B cell (primary cell): Measurements from ENCODE around the gene STK35. TPM values are rescaled to one million over a fixed set of nuclear protein-coding genes. Genes with fewer than 3 reads are reported as not detected.

Source experiments
- ATAC-seq: fragments of 200-7000 bp; cut with Tn5 transposase; one replicate; pipeline ENCODE4 v1.10.0; 2021; ENCODE audit warnings: low read depth, mild to moderate bottlenecking, moderate number of reproducible peaks, moderate library complexity
- CTCF ChIA-PET: fragments of 350-600 bp; sonication (Branson Sonifier 250); formaldehyde crosslinking; loops from one replicate; lab custom pipeline; 2021; ENCODE audit warnings: antibody characterized with exemption, inconsistent platforms; lab: Charles Lee
- POLR2A ChIA-PET: fragments of 350-600 bp; sonication (Branson Sonifier 250); formaldehyde crosslinking; loops from one replicate; lab custom pipeline; 2021; ENCODE audit warnings: antibody characterized with exemption; lab: Charles Lee
- DNase-seq: peaks from one replicate; pipeline ENCODE4 v3.0.0; 2013
- H2AFZ ChIP-seq: 2 replicates; pipeline ENCODE4 v1.6.1; 2012; ENCODE audit warnings: mild to moderate bottlenecking, low read depth, low read length; ENCODE audit not compliant: insufficient read depth, poor library complexity, severe bottlenecking
- H3K27ac ChIP-seq, 2 donors: 1 replicate in 1 of 2; 2 replicates in 1 of 2; pipeline ENCODE4 v1.5.1; 2012 to 2013; ENCODE audit warnings: low read length in 2 of 2, mild to moderate bottlenecking in 2 of 2, moderate library complexity in 1 of 2
- H3K27me3 ChIP-seq, 4 experiments: fragments of 200-600 bp in 1 of 4; sonication (generic) in 1 of 4; replicated peaks in 1 of 4; 1 replicate in 2 of 4; 2 replicates in 2 of 4; pipeline versions ENCODE4 v1.6.1 to v1.7.0; 2013 to 2016; ENCODE audit warnings: low read length in 3 of 4, mild to moderate bottlenecking in 2 of 4, mixed read lengths in 1 of 4, moderate library complexity in 1 of 4; ENCODE audit not compliant: insufficient read depth in 4 of 4, control insufficient read depth in 3 of 4; ENCODE audit errors: control extremely low read depth in 1 of 4
- H3K36me3 ChIP-seq, 2 experiments: replicated peaks in 1 of 2; 1 replicate in 1 of 2; 2 replicates in 1 of 2; pipeline versions ENCODE4 v1.6.1 to v1.7.1; 2013; ENCODE audit warnings: low read length in 1 of 2; ENCODE audit not compliant: insufficient read depth in 2 of 2, control insufficient read depth in 1 of 2; ENCODE audit errors: control extremely low read depth in 1 of 2, extremely low read depth in 1 of 2
- H3K4me1 ChIP-seq, 2 donors: fragments of 200-600 bp in 1 of 2; sonication (generic) in 1 of 2; 1 replicate in 1 of 2; 2 replicates in 1 of 2; pipeline versions ENCODE4 v1.5.1 to v1.6.1; 2013 to 2017; ENCODE audit warnings: low read length in 2 of 2; ENCODE audit not compliant: control insufficient read depth in 2 of 2, insufficient read depth in 2 of 2
- H3K4me2 ChIP-seq: replicated peaks from 2 replicates; pipeline ENCODE3; 2012; ENCODE audit warnings: mild to moderate bottlenecking, low read depth, low read length; ENCODE audit not compliant: poor library complexity, severe bottlenecking
- H3K4me3 ChIP-seq, 5 experiments: fragments of 200-600 bp in 1 of 5; sonication (generic) in 1 of 5; 1 replicate in 3 of 5; 2 replicates in 2 of 5; pipeline versions ENCODE4 v1.5.1 to v1.7.0; 2011 to 2016; ENCODE audit warnings: low read length in 4 of 5, mild to moderate bottlenecking in 4 of 5, low read depth in 2 of 5, control low read depth in 1 of 5, moderate library complexity in 1 of 5; ENCODE audit not compliant: insufficient read depth in 1 of 5; ENCODE audit errors: control extremely low read depth in 1 of 5, extremely low read depth in 1 of 5
- H3K79me2 ChIP-seq: fragments of 200-600 bp; sonication (generic); one replicate; pipeline ENCODE4 v1.6.0; 2016; ENCODE audit warnings: low read length; ENCODE audit not compliant: control insufficient read depth, insufficient read depth
- H3K9ac ChIP-seq: fragments of 200-600 bp; sonication (generic); 2 replicates; pipeline ENCODE4 v1.6.1; 2017; ENCODE audit warnings: mild to moderate bottlenecking, low read length, moderate library complexity
- H3K9me3 ChIP-seq, 3 donors: one replicate each; pipeline versions ENCODE4 v1.6.1 to v1.7.1; 2013; ENCODE audit warnings: low read length in 2 of 3; ENCODE audit not compliant: control insufficient read depth in 2 of 3, insufficient read depth in 1 of 3; ENCODE audit errors: control extremely low read depth in 1 of 3
- H4K20me1 ChIP-seq: 2 replicates; pipeline ENCODE4 v1.6.0; 2012; ENCODE audit warnings: mild to moderate bottlenecking, low read length; ENCODE audit not compliant: insufficient read depth, control insufficient read depth, poor library complexity, severe bottlenecking
- H3K27ac Mint-ChIP-seq: one replicate; pipeline ENCODE4 v1.8.0; 2021; ENCODE audit warnings: mixed read lengths
- H3K27me3 Mint-ChIP-seq: one replicate; pipeline ENCODE4 v1.8.0; 2021; ENCODE audit warnings: mixed read lengths
- H3K4me1 Mint-ChIP-seq: one replicate; pipeline ENCODE4 v1.8.0; 2021; ENCODE audit warnings: mixed read lengths
- H3K4me3 Mint-ChIP-seq: one replicate; pipeline ENCODE4 v1.8.0; 2021; ENCODE audit warnings: mixed read lengths
- H3K9me3 Mint-ChIP-seq: one replicate; pipeline ENCODE4 v1.8.0; 2022; ENCODE audit warnings: mixed read lengths; ENCODE audit not compliant: insufficient read depth
- EZH2 ChIP-seq: IDR thresholded peaks from 2 replicates; pipeline ENCODE4 v1.6.1; 2012; ENCODE audit warnings: borderline replicate concordance, low read depth, mild to moderate bottlenecking, moderate library complexity, low read length; ENCODE audit not compliant: insufficient read depth, poor library complexity, severe bottlenecking
- WGBS: methylation state at CpG from one replicate; pipeline ENCODE4 v1.1.5; 2013; ENCODE audit warnings: missing lambda C conversion rate; ENCODE audit not compliant: insufficient coverage; 5-methylcytosine and 5-hydroxymethylcytosine counted together
- intact Hi-C: fragments of 100-400 bp; cut with micrococcal nuclease; formaldehyde crosslinking; loops from one replicate; pipeline ENCODE4 v1.10.0; 2022
- polyA plus RNA-seq: library from polyadenylated mRNA; depleted of rRNA; stranded (reverse); fragments of >200 nt; gene quantifications from 2 replicates; pipeline ENCODE4 v1.2.3, GENCODE V29; 2012
- total RNA-seq, 2 donors: library from RNA; stranded (reverse); fragments of 120-200 nt in 1 of 2; gene quantifications; 1 replicate in 1 of 2; 2 replicates in 1 of 2; pipeline versions ENCODE4 v1.2.3 to v1.2.4, GENCODE V29; 2013 to 2022
- TF ChIP-seq, protein P1 (sequence below): fragments of 200-600 bp; IDR thresholded peaks from one replicate; pipeline ENCODE4 v1.8.0; 2022; ENCODE audit warnings: antibody characterized with exemption, mild to moderate bottlenecking

The STK35 gene
- total and polyA plus RNA-seq, 2 donors (not counting 1 experiment from before 2014, with no cell fraction given) = 12.8 to 23.9 TPM

DNA sequence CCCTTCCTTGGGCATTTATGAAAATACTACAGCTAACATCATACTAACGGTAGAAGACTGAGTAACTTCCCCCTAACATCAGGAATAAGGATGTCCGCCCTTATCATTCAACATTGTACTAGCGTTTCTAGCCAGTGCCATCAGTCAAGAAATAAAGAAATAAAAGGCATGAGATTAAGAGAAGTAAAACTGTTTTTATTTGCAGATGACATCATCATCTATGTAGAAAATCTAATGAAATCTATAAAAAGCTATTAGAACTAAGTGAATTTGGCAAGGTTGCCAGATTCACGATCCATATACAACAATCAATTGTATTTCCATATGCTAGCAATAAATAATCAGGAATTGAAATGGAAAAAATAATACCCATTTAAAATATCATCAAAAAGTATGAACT is 54.6 kb downstream of the STK35 start:
- no peak overlapping the region for H3K27ac Mint-ChIP-seq
- no peak for ATAC-seq
- no peaks in the 10 kb centered on the region for H3K27me3 Mint-ChIP-seq

More for the DNA sequence above, 54.6 kb downstream of the STK35 start:
- no peak overlapping the region for H3K27ac ChIP-seq
- ChIA-PET CTCF (interaction anchor here (2.6 kb wide), 1 partner anchor 16 kb away, joined by 7 read pairs; no protein-coding TSS in a partner anchor), POLR2A (no interaction called here)
- H3K4me1 ChIP-seq = no peaks in the 10 kb centered on the region
- Mint-ChIP-seq H3K4me3 (no peak overlapping the region), H3K4me1 (no peaks in the 10 kb centered on the region), H3K9me3 (no peaks in the 10 kb centered on the region)
- no peak for DNase-seq
- no peak overlapping the region for H3K4me2 ChIP-seq
- H4K20me1 ChIP-seq = no peaks in the 10 kb centered on the region
- no peak overlapping the region for H3K4me3 ChIP-seq
- WGBS = no CpG with 5 or more reads among the region's 4 CpGs
- intact Hi-C loops = no loop called here
- no peaks in the 10 kb centered on the region for H3K79me2 ChIP-seq
- H3K9me3 ChIP-seq = no peaks in the 10 kb centered on the region
- no peaks in the 10 kb centered on the region for H3K27me3 ChIP-seq
- no peak overlapping the region for H2AFZ ChIP-seq
- H3K9ac ChIP-seq = no peak overlapping the region
- TF ChIP-seq, protein P1, sequence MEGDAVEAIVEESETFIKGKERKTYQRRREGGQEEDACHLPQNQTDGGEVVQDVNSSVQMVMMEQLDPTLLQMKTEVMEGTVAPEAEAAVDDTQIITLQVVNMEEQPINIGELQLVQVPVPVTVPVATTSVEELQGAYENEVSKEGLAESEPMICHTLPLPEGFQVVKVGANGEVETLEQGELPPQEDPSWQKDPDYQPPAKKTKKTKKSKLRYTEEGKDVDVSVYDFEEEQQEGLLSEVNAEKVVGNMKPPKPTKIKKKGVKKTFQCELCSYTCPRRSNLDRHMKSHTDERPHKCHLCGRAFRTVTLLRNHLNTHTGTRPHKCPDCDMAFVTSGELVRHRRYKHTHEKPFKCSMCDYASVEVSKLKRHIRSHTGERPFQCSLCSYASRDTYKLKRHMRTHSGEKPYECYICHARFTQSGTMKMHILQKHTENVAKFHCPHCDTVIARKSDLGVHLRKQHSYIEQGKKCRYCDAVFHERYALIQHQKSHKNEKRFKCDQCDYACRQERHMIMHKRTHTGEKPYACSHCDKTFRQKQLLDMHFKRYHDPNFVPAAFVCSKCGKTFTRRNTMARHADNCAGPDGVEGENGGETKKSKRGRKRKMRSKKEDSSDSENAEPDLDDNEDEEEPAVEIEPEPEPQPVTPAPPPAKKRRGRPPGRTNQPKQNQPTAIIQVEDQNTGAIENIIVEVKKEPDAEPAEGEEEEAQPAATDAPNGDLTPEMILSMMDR = no peak
- TF ChIP-seq EZH2 = no peak
- no peaks in the 10 kb centered on the region for H3K36me3 ChIP-seq
